Measurements from ENCODE around the gene ANKRD13D. TPM values are rescaled to one million over a fixed set of nuclear protein-coding genes. Genes with fewer than 3 reads are reported as not detected.

Gene ANKRD13D
- total and polyA plus RNA-seq, 2 of the 8 experiments (the other 6 are each of a cell fraction or from before 2014, with no cell fraction given), result 24.9 to 26.5 TPM

DNA sequence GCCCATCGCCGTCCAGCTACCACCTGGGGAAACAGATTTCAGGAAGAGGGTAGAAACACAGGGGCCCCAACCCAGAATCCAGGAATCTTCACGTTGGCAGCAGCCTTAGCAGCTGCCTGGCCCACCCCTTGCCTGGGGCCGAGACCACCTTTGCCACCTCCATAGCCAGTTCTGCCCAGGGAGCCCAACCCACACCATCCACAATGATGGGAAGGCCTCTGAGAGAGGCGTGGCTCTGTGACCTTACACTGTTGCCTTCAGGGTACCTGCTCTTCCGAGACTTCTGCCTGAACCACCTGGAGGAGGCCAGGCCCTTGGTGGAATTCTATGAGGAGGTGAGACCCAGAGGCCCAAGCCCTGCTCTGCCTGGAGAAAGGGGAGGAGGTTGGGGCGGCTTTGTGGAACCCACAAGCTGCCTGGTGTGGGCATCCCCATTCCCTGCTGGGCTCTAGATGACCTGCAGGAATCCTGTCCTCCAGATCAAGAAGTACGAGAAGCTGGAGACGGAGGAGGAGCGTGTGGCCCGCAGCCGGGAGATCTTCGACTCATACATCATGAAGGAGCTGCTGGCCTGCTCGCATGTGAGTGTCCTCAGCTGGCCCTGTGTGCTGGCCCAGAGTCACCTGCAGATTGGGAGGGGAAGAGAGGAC is 10.0 kb upstream of the ANKRD13D start (continued):
- no peak for TF ChIP-seq EP300 (IDR thresholded peaks at IDR 0.05; ENCODE audit: borderline replicate concordance in 1 of 2, low read depth in 2 of 2, low read length in 2 of 2)
- TF ChIP-seq HDAC2 (IDR thresholded peaks at IDR 0.05; ENCODE audit: borderline replicate concordance in 1 of 2, low read depth in 2 of 2, low read length in 2 of 2), result no peak
- no peak for TF ChIP-seq NANOG (IDR thresholded peaks at IDR 0.05; ENCODE audit: insufficient read depth, low read depth, low read length, poor library complexity, severe bottlenecking)
- TF ChIP-seq SP1 (IDR thresholded peaks at IDR 0.05; ENCODE audit: low read depth, low read length), result no peak
